Stimulated activated CD4-positive, alpha-beta T cell treated with anti-CD3 and anti-CD28 coated beads, Interleukin-1b, Interleukin-23, amount 100 ng/mL, for 24 hours (primary cell): ENCODE results near the gene CLGN.

Experiments
- DNase-seq, 4 experiments: peaks; one replicate each; pipeline ENCODE4 v3.0.0-alpha.2; 2020; ENCODE audit warnings: low read depth in 4 of 4, low spot score in 1 of 4

Gene CLGN

GRCh38 chr4:140388015-140388414, 39.4 kb downstream of the CLGN start:
- DNase-seq: no peak

DNA sequence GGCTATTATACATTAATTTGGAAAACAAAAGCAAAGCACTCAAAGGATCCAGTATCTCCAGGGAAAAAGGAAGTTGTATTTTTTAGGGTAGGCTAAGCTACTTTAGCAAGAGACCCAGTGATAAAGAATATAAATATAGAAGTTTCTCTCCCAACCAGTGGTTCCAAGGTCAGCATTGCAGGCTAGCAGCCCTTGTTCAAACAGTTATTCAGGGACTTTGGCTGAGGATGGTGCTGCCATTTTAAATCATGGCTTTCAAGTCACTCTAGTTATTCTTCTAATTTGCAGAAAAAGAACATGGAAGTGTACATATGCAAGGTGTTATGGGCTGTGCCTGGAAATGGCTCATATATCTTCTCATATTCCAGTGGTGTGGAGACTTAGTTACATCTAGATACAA, 44.7 kb downstream of the CLGN start:
- DNase-seq: no peak

GRCh38 chr4:140374130-140374477, 53.3 kb downstream of the CLGN start:
- DNase-seq: no peak

GRCh38 chr4:140373328-140374129, 53.9 kb downstream of the CLGN start, which contains the start of gene SCOC:
SCOC (plus strand) TSS chr4:140373646; CDS start chr4:140379171, 5,525 bp downstream.
- peak; percentile 85 to 96 (median 93) for DNase-seq

GRCh38 chr4:140372751-140373327, 54.6 kb downstream of the CLGN start:
- DNase-seq: peak in 1 of 4 experiments; percentile 4

GRCh38 chr4:140368686-140369085, 58.8 kb downstream of the CLGN start:
- DNase-seq: no peak

- DNase-seq: no peak
These were observed 59.7 kb downstream of the CLGN start for GRCh38 chr4:140367738-140368137.

- no peak for DNase-seq
These were observed 63.9 kb downstream of the CLGN start for GRCh38 chr4:140363558-140363957.

- DNase-seq: no peak
These were observed 64.4 kb downstream of the CLGN start for GRCh38 chr4:140363051-140363450.

DNA sequence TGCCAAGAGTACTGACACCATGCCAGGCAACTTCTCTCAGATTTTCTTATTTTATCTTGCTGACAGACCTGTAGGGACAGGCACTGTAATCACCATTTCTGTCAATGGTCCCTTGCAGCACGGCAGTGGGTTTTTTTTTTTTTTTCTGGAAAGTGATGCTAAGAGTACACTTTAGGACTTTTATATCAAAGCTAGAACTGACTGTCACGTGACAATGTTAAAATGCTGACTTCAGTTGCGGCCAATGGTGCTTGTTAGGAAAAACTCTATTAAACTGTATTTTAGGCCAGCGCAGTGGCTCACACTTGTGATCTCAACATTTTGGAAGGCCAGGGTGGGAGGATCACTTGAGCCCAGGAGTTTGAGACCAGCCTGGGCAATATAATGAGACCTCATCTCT, 66.3 kb downstream of the CLGN start:
- DNase-seq: no peak

DNA sequence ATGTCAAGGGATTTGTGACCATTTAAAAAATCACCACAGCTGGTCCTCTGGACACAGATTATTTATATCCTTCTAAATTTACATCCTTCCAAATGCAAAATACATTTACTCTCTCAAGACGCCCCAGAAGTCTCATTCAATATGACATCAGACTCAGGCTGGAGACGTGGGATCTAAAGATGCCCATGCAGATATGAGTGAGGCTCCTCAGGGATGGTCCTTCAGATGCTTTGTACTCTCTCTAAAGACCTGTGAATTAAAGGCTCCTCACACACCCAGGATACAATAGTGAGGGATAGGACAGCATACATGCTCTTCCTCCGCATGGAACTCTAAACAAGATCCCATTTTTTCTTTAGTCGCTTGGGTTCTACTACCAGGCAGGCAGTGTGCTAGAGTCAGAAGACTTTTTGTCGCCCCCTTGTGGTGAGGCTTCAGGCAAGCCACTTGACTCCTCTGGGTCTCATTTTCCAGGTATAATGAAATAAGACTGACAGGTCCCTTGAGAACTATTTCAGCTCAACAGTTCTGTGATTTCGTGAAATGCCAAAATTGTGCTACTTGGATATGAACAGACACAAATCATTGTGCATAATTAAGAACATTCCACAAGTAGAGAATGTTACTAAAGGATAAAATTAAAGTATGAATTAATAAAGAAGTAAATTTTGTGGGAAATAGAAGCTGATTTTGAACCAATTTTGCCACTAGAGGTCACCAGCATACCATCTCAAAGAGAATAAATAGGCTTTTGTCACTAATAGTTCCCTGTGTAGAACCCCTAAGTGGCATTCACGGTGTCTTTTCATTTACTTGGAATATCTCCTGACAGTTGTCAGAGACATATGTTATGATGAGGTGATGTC, 67.7 kb downstream of the CLGN start:
- peak; percentile 65 to 72 (median 70) for DNase-seq

DNA sequence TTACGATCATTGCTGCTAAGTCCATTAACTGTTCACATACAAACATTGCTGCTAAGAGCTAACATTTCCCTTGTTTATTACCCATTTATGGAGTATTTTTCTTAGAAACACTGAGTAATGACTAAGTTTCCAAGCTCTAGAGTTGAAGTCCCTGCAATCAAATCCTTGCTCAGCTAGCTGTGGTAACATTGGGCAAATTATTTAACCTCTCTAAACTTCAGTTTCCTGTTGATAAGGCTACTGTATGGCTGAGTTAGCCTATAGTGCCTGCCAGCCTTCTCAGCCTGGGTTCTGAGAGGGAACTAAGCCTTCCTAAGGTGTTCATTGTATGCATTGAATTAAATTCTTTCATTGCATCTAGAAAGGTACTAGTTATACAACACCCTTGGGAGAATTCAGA, 69.2 kb downstream of the CLGN start:
- no peak for DNase-seq

DNA sequence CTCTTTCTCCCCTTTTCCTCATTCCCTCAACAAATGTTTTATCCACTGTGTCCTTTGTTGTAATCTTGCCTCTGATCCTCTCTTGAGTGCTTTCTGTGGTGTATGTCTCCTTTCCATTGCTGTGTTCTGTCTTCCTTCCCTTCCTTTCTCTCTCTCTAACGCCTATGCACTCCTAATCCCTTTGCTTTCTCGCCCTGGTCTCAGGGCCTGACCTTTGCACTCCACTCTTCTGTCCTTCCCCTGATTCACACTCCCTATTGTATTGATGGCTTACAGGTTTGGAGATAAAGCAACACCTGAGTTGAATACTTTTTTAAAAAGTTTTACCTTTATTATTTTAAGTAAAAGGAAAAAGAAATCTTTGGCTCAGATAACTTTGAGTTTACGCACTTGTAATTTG, 69.6 kb downstream of the CLGN start:
- DNase-seq: no peak

DNA sequence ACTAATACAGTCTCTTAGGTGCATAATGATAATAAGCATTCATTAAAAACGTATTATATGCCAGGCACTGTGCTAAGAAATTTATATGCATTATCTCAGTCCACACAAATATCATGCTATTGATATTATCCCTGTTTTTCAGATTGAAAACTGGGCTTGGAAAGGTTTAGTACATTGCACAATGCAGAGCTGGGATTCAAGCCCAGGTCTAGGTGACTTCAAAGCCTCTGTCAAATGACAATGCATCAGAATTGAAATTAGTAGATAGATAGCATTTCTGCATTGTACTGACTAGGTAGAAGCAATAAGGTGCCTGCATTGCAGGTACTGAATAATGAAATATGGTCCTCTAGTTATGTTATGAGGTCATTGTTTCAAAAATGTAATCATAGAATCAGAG, 72.2 kb downstream of the CLGN start:
- DNase-seq: no peak

DNA sequence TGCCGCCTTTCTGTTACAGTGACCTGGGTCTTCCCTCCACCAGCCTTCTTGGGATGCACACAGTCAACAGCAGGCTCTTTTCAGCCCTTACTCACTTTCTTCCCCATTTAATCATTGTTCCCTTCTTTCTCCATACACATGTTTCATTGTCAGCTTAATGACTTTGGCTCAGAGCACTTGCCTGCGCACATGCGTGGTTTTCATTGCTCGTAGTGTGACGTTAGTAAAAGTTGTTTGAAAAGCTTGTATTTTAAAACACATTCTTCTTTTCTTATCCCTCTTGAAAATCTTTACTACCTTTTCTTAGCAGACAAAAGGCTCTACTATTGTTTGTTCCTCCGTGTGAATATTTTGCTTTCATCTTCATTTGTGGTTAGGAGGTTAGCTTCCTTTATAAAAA, 73.7 kb downstream of the CLGN start:
- DNase-seq: no peak

DNA sequence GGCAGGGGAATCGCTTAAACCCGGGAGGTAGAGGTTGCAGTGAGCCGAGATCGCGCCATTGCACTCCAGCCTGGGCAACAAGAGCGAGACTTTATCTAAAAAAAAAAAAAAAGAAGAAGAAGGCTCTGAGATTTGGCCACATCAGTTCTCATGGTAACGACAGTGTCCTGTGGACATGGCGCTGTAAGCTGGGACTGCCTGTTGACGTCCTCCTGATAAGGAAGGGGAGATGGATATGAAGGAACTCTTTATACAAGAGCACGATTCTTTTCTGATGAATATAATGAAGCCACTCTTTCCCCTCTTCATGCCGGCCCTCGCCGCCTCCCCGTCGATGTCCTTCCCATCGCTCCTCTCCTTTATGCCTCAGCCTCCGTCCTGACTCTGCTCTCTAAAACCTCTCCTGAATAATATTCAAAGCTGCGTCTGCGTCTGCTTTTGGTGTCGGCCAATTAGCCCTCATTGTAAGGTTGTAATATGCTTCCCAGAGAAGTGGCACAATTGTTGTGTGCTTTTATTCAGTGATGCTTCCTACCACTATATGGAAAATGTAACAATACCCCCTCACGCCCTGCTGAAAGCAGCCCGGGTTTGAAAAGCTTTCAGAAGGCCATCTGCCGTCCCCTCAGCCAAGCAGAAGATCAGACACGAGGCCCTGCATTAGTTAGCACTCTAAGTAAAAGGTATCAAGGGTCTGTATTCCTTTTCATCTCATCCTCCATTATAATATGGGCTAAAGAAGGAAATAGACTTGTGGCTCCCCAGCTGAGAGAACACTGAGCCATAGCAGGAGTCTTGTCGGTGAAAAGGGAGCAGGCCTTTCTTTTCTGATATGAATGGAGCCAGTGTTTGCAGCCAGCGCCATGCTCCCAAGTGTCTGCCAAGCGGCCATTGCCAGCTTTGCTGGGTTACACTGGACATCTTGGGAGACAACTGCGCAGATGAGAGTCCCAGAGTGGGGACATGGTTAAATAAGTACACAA, 76.1 kb downstream of the CLGN start:
- no peak for DNase-seq

- DNase-seq: no peak
These were observed 77.6 kb downstream of the CLGN start for GRCh38 chr4:140349816-140350215.

- no peak for DNase-seq
These were observed 81.3 kb downstream of the CLGN start for GRCh38 chr4:140346136-140346535.

DNA sequence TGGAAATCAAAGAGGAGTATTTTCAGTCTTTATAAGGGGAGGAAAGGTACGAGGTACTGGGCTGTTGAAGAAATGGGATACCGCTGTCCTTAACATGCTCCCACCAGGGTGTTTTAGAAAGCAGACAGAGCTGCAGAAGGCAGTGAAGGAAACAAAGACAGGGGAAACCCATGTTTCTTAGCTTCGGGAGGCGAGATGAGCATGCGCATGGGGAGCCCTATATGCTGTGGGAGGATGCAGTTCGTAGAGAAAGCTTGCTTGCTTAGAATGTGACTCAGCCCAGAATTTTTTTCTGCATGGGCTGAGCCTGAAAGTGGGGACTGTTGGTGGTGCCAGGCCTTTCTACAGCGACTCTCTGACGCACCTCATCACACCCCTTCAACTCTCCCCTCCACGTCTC, 82.8 kb downstream of the CLGN start:
- no peak for DNase-seq

DNA sequence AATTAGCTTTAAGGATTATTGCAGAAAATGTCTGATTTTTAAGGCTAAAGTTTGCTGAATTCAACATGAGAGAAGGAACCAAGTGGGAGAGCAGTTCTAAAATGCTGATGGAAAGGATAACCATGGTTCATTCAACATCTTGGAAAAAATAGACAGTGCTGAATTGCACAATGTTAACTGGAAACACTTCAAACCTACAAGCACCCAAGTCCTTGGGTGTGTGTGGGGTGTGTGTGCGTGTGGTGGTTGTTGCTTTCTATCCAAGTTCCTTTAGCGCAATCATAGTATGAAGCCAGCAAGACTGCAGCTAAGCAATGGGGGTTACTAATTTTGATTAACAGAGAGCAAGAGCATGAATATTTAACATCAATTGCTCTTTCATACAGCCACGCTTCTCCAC, 83.3 kb downstream of the CLGN start:
- DNase-seq: no peak

GRCh38 chr4:140343303-140343702, 84.1 kb downstream of the CLGN start:
- DNase-seq: no peak
